Stomach (tissue), 9 donors: ENCODE results near the gene MPPE1. TPM values are rescaled to one million over a fixed set of nuclear protein-coding genes. Genes with fewer than 3 reads are reported as not detected.
"Not testable (repeated sequence)": the region's sequence is repeated elsewhere in the genome, so short reads cannot be mapped to it uniquely, and the experiment has no call there.

Experiments used
- DNase-seq, 2 donors: peaks; one replicate each; pipeline versions ENCODE4 v3.0.0 to v3.0.0-alpha.2; 2013 to 2019
- H3K27ac ChIP-seq, 5 donors: fragments of 200-600 bp in 4 of 5; sonication (generic) in 4 of 5; one replicate each; pipeline ENCODE4 v1.5.1; 2013 to 2019; ENCODE audit warnings: mild to moderate bottlenecking in 1 of 5, moderate library complexity in 1 of 5
- H3K27me3 ChIP-seq, 3 donors: fragments of 200-600 bp; sonication (generic); one replicate each; pipeline ENCODE4 v1.5.1; 2017 to 2019; ENCODE audit warnings: mixed run types in 1 of 3
- H3K36me3 ChIP-seq, 4 donors: fragments of 200-600 bp; sonication (generic); 1 replicate in 3 of 4; 2 replicates in 1 of 4; pipeline ENCODE4 v1.5.1; 2016 to 2019
- H3K4me1 ChIP-seq, 4 donors: fragments of 200-600 bp; sonication (generic); one replicate each; pipeline ENCODE4 v1.5.1; 2016 to 2019
- H3K4me3 ChIP-seq, 4 donors: fragments of 200-600 bp; sonication (generic) in 3 of 4; one replicate each; pipeline ENCODE4 v1.5.1; 2016 to 2019; ENCODE audit warnings: mild to moderate bottlenecking in 1 of 4
- H3K9me3 ChIP-seq, 4 donors: fragments of 200-600 bp; sonication (generic); one replicate each; pipeline ENCODE4 v1.5.1; 2016 to 2019
- EP300 ChIP-seq: sonication (generic); formaldehyde crosslinking; IDR thresholded peaks from one replicate; pipeline ENCODE4 v1.6.1; 2017; ENCODE audit warnings: antibody characterized with exemption
- POLR2A ChIP-seq, 4 donors: fragments of 450-650 bp; IDR thresholded peaks; one replicate each; pipeline ENCODE4 v1.6.1; 2016; ENCODE audit warnings: antibody characterized with exemption in 4 of 4, control low read depth in 2 of 4, mild to moderate bottlenecking in 1 of 4, moderate library complexity in 1 of 4
- POLR2AphosphoS5 ChIP-seq, 3 donors: sonication (generic); formaldehyde crosslinking; IDR thresholded peaks; one replicate each; pipeline ENCODE4 v1.6.1; 2016; ENCODE audit warnings: antibody characterized with exemption in 3 of 3
- WGBS, 5 donors: extraction: QIAGEN DNeasy Blood & Tissue Kit in 3 of 5; methylation state at CpG; one replicate each; pipeline versions ENCODE4 v1.1.5 to v1.1.7; 2013 to 2018; 5-methylcytosine and 5-hydroxymethylcytosine counted together
- intact Hi-C: fragments of 100-400 bp; cut with DNase I; formaldehyde crosslinking; loops from one replicate; pipeline ENCODE4 v1.15.1; 2023; ENCODE audit warnings: low total_unique reads
- polyA plus RNA-seq, 3 donors: library from polyadenylated mRNA; stranded (reverse); fragments of 200-250 nt; gene quantifications; one replicate each; pipeline ENCODE4 v1.2.3, GENCODE V29; 2013
- total RNA-seq, 5 donors: library from RNA; depleted of rRNA; stranded (reverse); fragments of >200 nt; gene quantifications; one replicate each; pipeline versions ENCODE4 v1.1.0 to v1.2.3, GENCODE V29; 2014 to 2016
- TF ChIP-seq, protein P1 (sequence below), 7 experiments: fragments of 450-650 bp in 4 of 7; fragments of 200-600 bp in 3 of 7; sonication (generic) in 3 of 7; IDR thresholded peaks; one replicate each; pipeline ENCODE4 v1.5.1; 2016 to 2019; ENCODE audit warnings: antibody characterized with exemption in 7 of 7, control low read depth in 2 of 7, mild to moderate bottlenecking in 1 of 7
- donor health status: healthy with polysubstance abuse.
- donor health status: Bipolar disorder and iron deficiency.
- donor health status: healthy.

The MPPE1 gene
- total and polyA plus RNA-seq, 8 donors = 15.2 to 82.0 (median 32.6) TPM

DNA sequence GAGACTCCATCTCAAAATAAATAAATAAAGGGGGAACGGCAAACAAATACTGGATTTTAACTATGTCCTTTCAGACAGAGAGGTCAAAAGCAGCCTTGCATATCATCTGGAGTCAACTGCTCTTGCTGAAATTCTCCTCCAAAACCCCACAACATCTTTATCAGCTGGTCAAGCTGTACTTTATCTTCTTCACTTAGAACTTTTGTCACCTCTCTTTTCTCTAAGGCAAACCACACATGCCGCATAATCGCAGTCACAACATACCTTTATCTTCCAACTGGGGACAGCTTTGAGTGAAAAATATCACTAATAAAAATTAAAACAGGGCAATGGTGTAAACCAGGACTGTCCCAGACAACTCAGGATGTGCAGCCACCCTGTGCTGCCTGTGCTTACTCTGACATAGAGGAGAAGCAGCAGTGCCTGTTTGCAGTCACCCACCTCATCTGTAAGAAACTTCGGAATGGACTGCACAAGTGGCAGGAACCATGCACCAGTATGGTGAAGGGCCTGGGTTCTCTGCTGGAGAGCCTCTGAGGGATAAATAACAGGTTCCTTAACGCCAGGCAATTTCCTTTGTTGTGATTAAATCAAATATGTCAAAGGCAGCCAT lies 6.2 kb downstream of the MPPE1 start:
- Histone ChIP-seq H3K4me3 (no peak overlapping the region), H3K27ac (no peak overlapping the region), H3K9me3 (no peaks in the 10 kb centered on the region), H3K27me3 (no peaks in the 10 kb centered on the region), H3K36me3 (peaks cover 5 to 68% (median 53%) of the 10 kb centered on the region in 4 donors), H3K4me1 (peaks cover 3 to 18% (median 6%) of the 10 kb centered on the region in 4 donors)
- TF ChIP-seq, protein P1, sequence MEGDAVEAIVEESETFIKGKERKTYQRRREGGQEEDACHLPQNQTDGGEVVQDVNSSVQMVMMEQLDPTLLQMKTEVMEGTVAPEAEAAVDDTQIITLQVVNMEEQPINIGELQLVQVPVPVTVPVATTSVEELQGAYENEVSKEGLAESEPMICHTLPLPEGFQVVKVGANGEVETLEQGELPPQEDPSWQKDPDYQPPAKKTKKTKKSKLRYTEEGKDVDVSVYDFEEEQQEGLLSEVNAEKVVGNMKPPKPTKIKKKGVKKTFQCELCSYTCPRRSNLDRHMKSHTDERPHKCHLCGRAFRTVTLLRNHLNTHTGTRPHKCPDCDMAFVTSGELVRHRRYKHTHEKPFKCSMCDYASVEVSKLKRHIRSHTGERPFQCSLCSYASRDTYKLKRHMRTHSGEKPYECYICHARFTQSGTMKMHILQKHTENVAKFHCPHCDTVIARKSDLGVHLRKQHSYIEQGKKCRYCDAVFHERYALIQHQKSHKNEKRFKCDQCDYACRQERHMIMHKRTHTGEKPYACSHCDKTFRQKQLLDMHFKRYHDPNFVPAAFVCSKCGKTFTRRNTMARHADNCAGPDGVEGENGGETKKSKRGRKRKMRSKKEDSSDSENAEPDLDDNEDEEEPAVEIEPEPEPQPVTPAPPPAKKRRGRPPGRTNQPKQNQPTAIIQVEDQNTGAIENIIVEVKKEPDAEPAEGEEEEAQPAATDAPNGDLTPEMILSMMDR (IDR thresholded peaks at IDR 0.05) = no peak
- no peak for TF ChIP-seq POLR2A (IDR thresholded peaks at IDR 0.05)
- no peak for TF ChIP-seq EP300
- no peak for TF ChIP-seq POLR2AphosphoS5 (IDR thresholded peaks at IDR 0.05)
- 78 to 88% (median 86%) methylated on average over 5 of the region's 5 CpGs for WGBS, 5 donors
- intact Hi-C loops = loop anchor here (10.0 kb wide), 1 partner anchor 47 kb away; the partner anchor contains the start of gene CHMP1B
- DNase-seq = no peak

DNA sequence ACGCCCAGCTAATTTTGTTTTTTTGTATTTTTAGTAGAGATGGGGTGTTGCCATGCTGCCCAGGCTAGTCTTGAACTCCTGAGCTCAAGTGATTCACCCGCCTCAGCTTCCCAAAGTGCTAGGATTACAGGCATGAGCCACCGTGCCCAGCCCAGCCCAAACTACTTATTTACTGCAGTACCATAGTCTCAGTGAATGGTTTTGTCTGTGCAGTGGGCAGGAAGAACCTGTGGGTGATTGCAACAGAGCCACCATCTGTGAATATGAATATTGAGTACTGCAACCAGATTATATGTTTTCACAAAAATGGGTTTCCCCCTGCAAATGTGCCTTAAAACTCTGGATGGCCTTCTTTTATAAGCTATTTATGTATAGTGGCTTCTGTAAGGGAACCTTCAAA lies 9.1 kb downstream of the MPPE1 start:
- WGBS, 5 donors = 92 to 95% (median 93%) methylated on average over 3 of the region's 3 CpGs
- intact Hi-C loops = no loop called here
- H3K36me3 ChIP-seq = peaks cover 12 to 77% (median 72%) of the 10 kb centered on the region in 4 donors

DNA sequence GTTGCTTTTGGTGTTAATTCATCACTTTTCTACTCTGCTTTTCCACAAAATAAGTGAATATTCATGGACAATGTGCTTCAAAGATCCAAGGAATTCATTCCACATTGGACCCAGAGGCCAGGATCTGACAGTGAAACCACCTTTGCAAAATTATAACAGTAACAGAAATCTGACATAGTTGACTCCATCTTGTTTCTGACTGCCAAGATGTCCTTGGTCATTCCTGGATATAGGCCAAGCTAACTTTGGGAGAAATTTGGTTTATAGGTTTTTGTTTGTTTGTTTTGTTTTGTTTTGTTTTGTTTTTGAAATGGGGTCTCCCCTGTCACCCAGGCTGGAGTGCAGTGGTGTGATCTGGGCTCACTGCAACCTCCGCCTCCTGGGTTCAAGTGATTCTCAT lies 10.3 kb downstream of the MPPE1 start:
- Histone ChIP-seq H3K9me3 (no peaks in the 10 kb centered on the region), H3K27ac (no peak overlapping the region), H3K36me3 (peaks cover 7 to 78% (median 74%) of the 10 kb centered on the region in 4 donors), H3K4me1 (peaks cover 0 to 13% (median 0%) of the 10 kb centered on the region in 4 donors), H3K27me3 (no peaks in the 10 kb centered on the region), H3K4me3 (no peak overlapping the region)
- TF ChIP-seq, protein P1 (IDR thresholded peaks at IDR 0.05) = no peak
- TF ChIP-seq POLR2AphosphoS5 (IDR thresholded peaks at IDR 0.05) (no peak), EP300 (no peak), POLR2A (IDR thresholded peaks at IDR 0.05) (no peak)
- no peak for DNase-seq
- 96 to 100% (median 97%) methylated on average over 1 of the region's 1 CpG for WGBS, 5 donors
- intact Hi-C loops = no loop called here

More for the DNA sequence above, 9.1 kb downstream of the MPPE1 start:
- TF ChIP-seq POLR2AphosphoS5 (IDR thresholded peaks at IDR 0.05) (no peak), EP300 (no peak), POLR2A (IDR thresholded peaks at IDR 0.05) (no peak)
- TF ChIP-seq, protein P1 (IDR thresholded peaks at IDR 0.05) = no peak
- Histone ChIP-seq H3K4me1 (peaks cover 0 to 10% (median 0%) of the 10 kb centered on the region in 4 donors), H3K27ac (no peak overlapping the region), H3K9me3 (no peaks in the 10 kb centered on the region), H3K27me3 (no peaks in the 10 kb centered on the region), H3K4me3 (no peak overlapping the region)
- DNase-seq = no peak

DNA sequence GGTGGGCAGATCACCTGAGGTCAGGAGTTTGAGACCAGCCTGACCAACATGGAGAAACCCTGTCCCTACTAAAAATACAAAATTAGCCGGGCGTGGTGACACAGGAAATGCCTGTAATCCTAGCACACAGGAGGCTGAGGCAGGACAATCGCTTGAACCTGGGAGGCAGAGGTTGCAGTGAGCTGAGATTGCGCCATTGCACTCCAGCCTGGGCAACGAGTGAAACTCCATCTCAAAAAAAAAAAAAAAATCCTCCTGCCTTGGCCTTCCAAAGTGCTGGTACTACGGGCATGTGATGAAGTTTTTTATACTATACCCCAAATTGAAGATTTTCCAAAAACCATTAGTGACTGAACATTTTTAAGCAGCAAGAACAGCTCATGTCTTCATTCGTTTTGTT lies 15.7 kb downstream of the MPPE1 start:
- H3K27ac ChIP-seq, DNase-seq, H3K4me3 ChIP-seq, H3K27me3 ChIP-seq, H3K9me3 ChIP-seq, intact Hi-C loops: not testable (repeated sequence)
- Histone ChIP-seq H3K36me3 (peaks cover 31 to 98% (median 93%) of the 10 kb centered on the region in 4 donors), H3K4me1 (peaks cover 0 to 16% (median 0%) of the 10 kb centered on the region in 4 donors)
- WGBS, 5 donors = 79 to 90% (median 84%) methylated on average over 7 of the region's 7 CpGs

DNA sequence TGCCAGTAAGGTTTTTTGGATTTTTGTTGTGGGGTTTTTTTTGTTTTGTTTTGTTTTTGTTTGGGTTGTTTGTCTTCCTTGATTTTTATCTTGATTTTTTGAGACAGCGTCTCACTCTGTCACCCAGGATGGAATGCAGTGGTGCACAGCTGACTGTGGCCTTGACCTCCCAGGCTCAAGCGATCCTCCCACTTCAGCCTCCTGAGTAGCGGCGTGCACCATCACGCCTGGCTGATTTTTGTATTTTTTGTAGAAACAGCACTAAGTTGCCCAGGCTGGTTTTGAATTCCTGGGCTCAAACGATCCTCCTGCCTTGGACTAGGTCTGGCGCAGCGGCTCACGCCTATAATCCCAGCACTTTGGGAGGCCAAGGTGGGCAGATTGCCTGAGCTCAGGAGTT lies 16.4 kb downstream of the MPPE1 start:
- no peak for DNase-seq
- H3K9me3 ChIP-seq = no peaks in the 10 kb centered on the region
- intact Hi-C loops = no loop called here
- H3K4me3 ChIP-seq = no peak overlapping the region
- peaks cover 30 to 100% (median 96%) of the 10 kb centered on the region in 4 donors for H3K36me3 ChIP-seq
- H3K27ac ChIP-seq = no peak overlapping the region
- H3K4me1 ChIP-seq = peaks cover 0 to 16% (median 0%) of the 10 kb centered on the region in 4 donors
- H3K27me3 ChIP-seq = no peaks in the 10 kb centered on the region
- 95 to 97% (median 96%) methylated on average over 9 of the region's 9 CpGs for WGBS, 5 donors
- TF ChIP-seq, protein P1 (IDR thresholded peaks at IDR 0.05) = no peak
- no peak for TF ChIP-seq POLR2AphosphoS5 (IDR thresholded peaks at IDR 0.05)
- no peak for TF ChIP-seq POLR2A (IDR thresholded peaks at IDR 0.05)
- TF ChIP-seq EP300 = no peak
